ENCODE measurements around the gene PIK3C2G. TPM values are rescaled to one million over a fixed set of nuclear protein-coding genes. Genes with fewer than 3 reads are reported as not detected.
"Not testable (repeated sequence)": the region's sequence is repeated elsewhere in the genome, so short reads cannot be mapped to it uniquely, and the experiment has no call there.

Gene PIK3C2G
- polyA plus RNA-seq, 3 donors = not detected

DNA sequence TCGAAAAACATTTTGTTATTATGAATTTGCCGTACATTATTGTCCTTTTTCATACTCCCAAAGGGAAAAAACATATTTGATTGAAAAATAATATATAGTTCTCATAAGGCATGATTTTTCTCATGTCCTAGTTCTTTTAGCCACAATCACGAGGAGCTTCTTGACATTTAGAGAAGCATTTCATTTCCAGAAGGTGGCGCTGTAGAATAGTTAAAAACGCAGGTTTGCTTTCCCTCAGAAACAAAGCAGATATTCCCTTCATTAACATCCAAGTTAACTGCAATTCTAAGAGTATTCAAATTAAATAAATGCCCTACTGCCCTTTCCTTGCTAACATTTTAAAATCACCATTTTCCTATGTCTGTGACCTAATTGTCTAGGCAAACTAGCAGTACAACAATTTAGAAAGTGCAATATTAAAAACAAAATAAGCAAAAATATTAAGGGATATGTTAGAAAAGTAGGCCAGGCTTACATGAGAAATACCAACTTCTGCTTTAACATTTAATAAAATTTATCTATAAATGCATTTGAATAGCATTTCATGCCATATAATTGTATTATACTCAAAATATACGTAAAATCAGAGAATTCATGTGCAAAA, 10.9 kb upstream of the PIK3C2G start:
- Mint-ChIP-seq H3K27me3 (ENCODE audit: low read depth in 3 of 3) (no peaks in the 10 kb centered on the region), H3K36me3 (no peaks in the 10 kb centered on the region), H3K27ac (no peak overlapping the region), H3K4me3 (no peak overlapping the region), H3K4me1 (no peaks in the 10 kb centered on the region), H3K9me3 (no peaks in the 10 kb centered on the region)
- H3K9ac ChIP-seq (ENCODE audit: insufficient read depth, low read length, poor library complexity, severe bottlenecking) = no peak overlapping the region
- no peak overlapping the region for H3K27ac ChIP-seq (ENCODE audit: low read depth in 1 of 2, low read length in 2 of 2)
- intact Hi-C loops (cut with micrococcal nuclease) = loop anchor here in 1 of 2 donors (10.0 kb wide), 1 partner anchor 1044 kb away; no protein-coding TSS in a partner anchor
- H3K36me3 ChIP-seq (replicated peaks in 1 of 2; ENCODE audit: control insufficient read depth in 1 of 2, insufficient read depth in 2 of 2, low read length in 2 of 2) = no peaks in the 10 kb centered on the region
- no peaks in the 10 kb centered on the region for H4K20me1 ChIP-seq (ENCODE audit: insufficient read depth, low read length)
- no CpG with 5 or more reads among the region's 6 CpGs for WGBS (ENCODE audit: insufficient coverage)
- peak; percentile 74 for TF ChIP-seq CTCF (IDR thresholded peaks at IDR 0.05)
- peak in 2 of 3 donors; percentile 10 to 15 for DNase-seq
- no peak overlapping the region for H3K4me3 ChIP-seq (replicated peaks in 1 of 3; ENCODE audit: low read depth in 2 of 3, low read length in 3 of 3)
- H3K4me2 ChIP-seq (replicated peaks; ENCODE audit: extremely low read depth, low read length, poor library complexity, severe bottlenecking) = no peak overlapping the region
- H3K9me3 ChIP-seq (replicated peaks in 1 of 2; ENCODE audit: control insufficient read depth in 1 of 2, insufficient read depth in 1 of 2, low read length in 2 of 2) = no peaks in the 10 kb centered on the region
- H3K27me3 ChIP-seq (ENCODE audit: control insufficient read depth in 2 of 2, insufficient read depth in 2 of 2, low read length in 2 of 2) = no peaks in the 10 kb centered on the region
- no peaks in the 10 kb centered on the region for H3K4me1 ChIP-seq (ENCODE audit: control insufficient read depth in 1 of 2, insufficient read depth in 2 of 2, low read length in 2 of 2)
- no peaks in the 10 kb centered on the region for H3K79me2 ChIP-seq (ENCODE audit: insufficient read depth, low read length)
- no peak overlapping the region for H2AFZ ChIP-seq (ENCODE audit: insufficient read depth, low read depth, low read length, poor library complexity, severe bottlenecking)

DNA sequence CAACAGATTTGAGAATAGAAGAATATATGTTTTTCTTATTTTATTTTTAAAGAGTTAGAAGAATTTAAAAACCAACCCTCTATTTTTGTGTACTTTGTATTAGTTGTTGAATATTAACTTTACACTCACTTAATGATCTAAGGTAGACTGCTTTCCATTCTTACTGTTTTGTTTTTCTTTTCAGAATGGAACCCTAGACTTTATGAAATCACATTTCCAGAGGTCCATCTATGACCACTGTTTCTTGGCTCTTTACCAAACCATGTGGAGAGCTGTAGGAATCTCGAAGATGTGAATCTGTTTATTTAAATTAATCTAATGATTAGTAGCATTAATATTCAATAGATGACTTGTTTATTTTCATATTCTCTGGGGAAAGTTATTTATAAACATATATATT, 7.2 kb upstream of the PIK3C2G start:
- Histone ChIP-seq H3K9me3 (replicated peaks in 1 of 2; ENCODE audit: control insufficient read depth in 1 of 2, insufficient read depth in 1 of 2, low read length in 2 of 2) (no peaks in the 10 kb centered on the region), H4K20me1 (ENCODE audit: insufficient read depth, low read length) (no peaks in the 10 kb centered on the region), H2AFZ (ENCODE audit: insufficient read depth, low read depth, low read length, poor library complexity, severe bottlenecking) (no peak overlapping the region), H3K4me1 (ENCODE audit: control insufficient read depth in 1 of 2, insufficient read depth in 2 of 2, low read length in 2 of 2) (no peaks in the 10 kb centered on the region), H3K4me3 (replicated peaks in 1 of 3; ENCODE audit: low read depth in 2 of 3, low read length in 3 of 3) (no peak overlapping the region), H3K79me2 (ENCODE audit: insufficient read depth, low read length) (no peaks in the 10 kb centered on the region), H3K27me3 (ENCODE audit: control insufficient read depth in 2 of 2, insufficient read depth in 2 of 2, low read length in 2 of 2) (no peaks in the 10 kb centered on the region), H3K36me3 (replicated peaks in 1 of 2; ENCODE audit: control insufficient read depth in 1 of 2, insufficient read depth in 2 of 2, low read length in 2 of 2) (no peaks in the 10 kb centered on the region), H3K4me2 (replicated peaks; ENCODE audit: extremely low read depth, low read length, poor library complexity, severe bottlenecking) (no peak overlapping the region), H3K27ac (ENCODE audit: low read depth in 1 of 2, low read length in 2 of 2) (no peak overlapping the region), H3K9ac (ENCODE audit: insufficient read depth, low read length, poor library complexity, severe bottlenecking) (no peak overlapping the region)
- DNase-seq = no peak
- intact Hi-C loops (cut with micrococcal nuclease) = loop anchor here in 1 of 2 donors (10.0 kb wide), 1 partner anchor 1041 kb away; no protein-coding TSS in a partner anchor
- no peak for TF ChIP-seq CTCF (IDR thresholded peaks at IDR 0.05)
- no CpG with 5 or more reads among the region's 1 CpG for WGBS (ENCODE audit: insufficient coverage)
- no peak overlapping the region for H3K27ac Mint-ChIP-seq
- H3K9me3 Mint-ChIP-seq = peaks cover 0 to 2% (median 0%) of the 10 kb centered on the region in 7 donors
- no peaks in the 10 kb centered on the region for H3K4me1 Mint-ChIP-seq
- no peaks in the 10 kb centered on the region for H3K27me3 Mint-ChIP-seq (ENCODE audit: low read depth in 3 of 3)
- no peaks in the 10 kb centered on the region for H3K36me3 Mint-ChIP-seq
- H3K4me3 Mint-ChIP-seq = no peak overlapping the region

GRCh38 chr12:18255004-18255403, 6.3 kb upstream of the PIK3C2G start:
- not testable (repeated sequence) for DNase-seq; H3K9me3 Mint-ChIP-seq; H3K4me1 ChIP-seq (ENCODE audit: control insufficient read depth in 1 of 2, insufficient read depth in 2 of 2, low read length in 2 of 2); H3K36me3 Mint-ChIP-seq; H3K27ac Mint-ChIP-seq; H3K4me3 Mint-ChIP-seq; H3K9ac ChIP-seq (ENCODE audit: insufficient read depth, low read length, poor library complexity, severe bottlenecking); H3K9me3 ChIP-seq (replicated peaks in 1 of 2; ENCODE audit: control insufficient read depth in 1 of 2, insufficient read depth in 1 of 2, low read length in 2 of 2); H3K27me3 Mint-ChIP-seq (ENCODE audit: low read depth in 3 of 3); H3K27me3 ChIP-seq (ENCODE audit: control insufficient read depth in 2 of 2, insufficient read depth in 2 of 2, low read length in 2 of 2); H3K36me3 ChIP-seq (replicated peaks in 1 of 2; ENCODE audit: control insufficient read depth in 1 of 2, insufficient read depth in 2 of 2, low read length in 2 of 2); H4K20me1 ChIP-seq (ENCODE audit: insufficient read depth, low read length); H3K4me3 ChIP-seq (replicated peaks in 1 of 3; ENCODE audit: low read depth in 2 of 3, low read length in 3 of 3); H3K79me2 ChIP-seq (ENCODE audit: insufficient read depth, low read length); H2AFZ ChIP-seq (ENCODE audit: insufficient read depth, low read depth, low read length, poor library complexity, severe bottlenecking); H3K4me2 ChIP-seq (replicated peaks; ENCODE audit: extremely low read depth, low read length, poor library complexity, severe bottlenecking); H3K27ac ChIP-seq (ENCODE audit: low read depth in 1 of 2, low read length in 2 of 2); H3K4me1 Mint-ChIP-seq
- no CpG with 5 or more reads among the region's 6 CpGs for WGBS (ENCODE audit: insufficient coverage)
- intact Hi-C loops (cut with micrococcal nuclease) = loop anchor here in 1 of 2 donors (10.0 kb wide), 1 partner anchor 1040 kb away; no protein-coding TSS in a partner anchor

Data from CD14-positive monocyte (primary cell).